ENCODE measurements around the gene LRRC42. TPM values are rescaled to one million over a fixed set of nuclear protein-coding genes. Genes with fewer than 3 reads are reported as not detected.
"Not testable (repeated sequence)": the region's sequence is repeated elsewhere in the genome, so short reads cannot be mapped to it uniquely, and the experiment has no call there.

LRRC42 gene
- total RNA-seq, 1 experiment from 2014 or later: 17.6 TPM

GRCh38 chr1:53964109-53964508 is 18.0 kb downstream of the LRRC42 start:
- no peak for DNase-seq (ENCODE audit: extremely low read depth, low read depth)

GRCh38 chr1:53966794-53967193 is 20.6 kb downstream of the LRRC42 start:
- no peak for DNase-seq (ENCODE audit: extremely low read depth, low read depth)

GRCh38 chr1:53967409-53968124 is 21.4 kb downstream of the LRRC42 start:
- DNase-seq (ENCODE audit: extremely low read depth, low read depth): no peak

GRCh38 chr1:53968125-53968513 is 22.0 kb downstream of the LRRC42 start:
- DNase-seq (ENCODE audit: extremely low read depth, low read depth): no peak

- DNase-seq (ENCODE audit: extremely low read depth, low read depth): not testable (repeated sequence)
These were observed 23.2 kb downstream of the LRRC42 start for GRCh38 chr1:53969323-53969722.

GRCh38 chr1:53971718-53972117 is 25.6 kb downstream of the LRRC42 start:
- no peak for DNase-seq (ENCODE audit: extremely low read depth, low read depth)

- DNase-seq (ENCODE audit: extremely low read depth, low read depth): no peak
These were observed 29.7 kb downstream of the LRRC42 start for GRCh38 chr1:53975861-53976260.

GRCh38 chr1:53979712-53980450 is 33.7 kb downstream of the LRRC42 start:
- DNase-seq (ENCODE audit: extremely low read depth, low read depth): no peak

- DNase-seq (ENCODE audit: extremely low read depth, low read depth): no peak
These were observed 35.1 kb downstream of the LRRC42 start for GRCh38 chr1:53981220-53981619.

- no peak for DNase-seq (ENCODE audit: extremely low read depth, low read depth)
These were observed 36.0 kb downstream of the LRRC42 start for GRCh38 chr1:53982034-53982762.

- DNase-seq (ENCODE audit: extremely low read depth, low read depth): no peak
These were observed 36.6 kb downstream of the LRRC42 start for GRCh38 chr1:53982763-53983104.

GRCh38 chr1:53984726-53985125 is 38.6 kb downstream of the LRRC42 start:
- DNase-seq (ENCODE audit: extremely low read depth, low read depth): no peak

GRCh38 chr1:53986458-53986857 is 40.3 kb downstream of the LRRC42 start:
- no peak for DNase-seq (ENCODE audit: extremely low read depth, low read depth)

- DNase-seq (ENCODE audit: extremely low read depth, low read depth): no peak
These were observed 41.7 kb downstream of the LRRC42 start for GRCh38 chr1:53987880-53988279.

- DNase-seq (ENCODE audit: extremely low read depth, low read depth): no peak
These were observed 46.1 kb downstream of the LRRC42 start for GRCh38 chr1:53992085-53992874.

GRCh38 chr1:53994516-53994915 is 48.4 kb downstream of the LRRC42 start:
- not testable (repeated sequence) for DNase-seq (ENCODE audit: extremely low read depth, low read depth)

- no peak for DNase-seq (ENCODE audit: extremely low read depth, low read depth)
These were observed 49.5 kb downstream of the LRRC42 start for GRCh38 chr1:53995683-53996082.

- DNase-seq (ENCODE audit: extremely low read depth, low read depth): no peak
These were observed 52.1 kb downstream of the LRRC42 start for GRCh38 chr1:53998223-53998622.

GRCh38 chr1:53999920-54000319 is 53.8 kb downstream of the LRRC42 start:
- DNase-seq (ENCODE audit: extremely low read depth, low read depth): no peak

GRCh38 chr1:54001591-54001990 is 55.4 kb downstream of the LRRC42 start:
- no peak for DNase-seq (ENCODE audit: extremely low read depth, low read depth)
